Pancreas (tissue), 10 donors: ENCODE results near the gene SESN1. TPM values are rescaled to one million over a fixed set of nuclear protein-coding genes. Genes with fewer than 3 reads are reported as not detected.

Experiments used
- ATAC-seq, 4 donors: fragments of 200-7000 bp; cut with Tn5 transposase; one replicate each; pipeline versions ENCODE4 v1.8.0 to v1.9.1; 2020; ENCODE audit warnings: mild to moderate bottlenecking in 4 of 4, moderate library complexity in 4 of 4
- DNase-seq, 6 donors: peaks; one replicate each; pipeline ENCODE4 v3.0.0-alpha.2; 2020
- FAIRE-seq: peaks from 2 replicates; lab custom pipeline; 2012; peaks lifted over from hg19 to GRCh38; lab: Jason Lieb, UNC
- H3K27ac ChIP-seq, 4 donors: fragments of 200-600 bp; sonication (generic); 1 replicate in 3 of 4; 2 replicates in 1 of 4; pipeline versions ENCODE4 v1.5.0 to v1.8.0; 2020
- H3K27me3 ChIP-seq, 4 donors: fragments of 200-600 bp; one replicate each; pipeline ENCODE4 v1.8.0; 2021
- H3K36me3 ChIP-seq, 3 donors: fragments of 200-600 bp; sonication (generic) in 1 of 3; one replicate each; pipeline versions ENCODE4 v1.5.0 to v1.8.0; 2020 to 2021
- H3K4me1 ChIP-seq, 3 donors: fragments of 200-600 bp; one replicate each; pipeline ENCODE4 v1.8.0; 2021
- H3K4me3 ChIP-seq, 4 donors: fragments of 200-600 bp; sonication (generic) in 2 of 4; one replicate each; pipeline versions ENCODE4 v1.5.0 to v1.8.0; 2020 to 2021
- H3K9me3 ChIP-seq, 4 donors: fragments of 200-600 bp; one replicate each; pipeline ENCODE4 v1.8.0; 2021
- whole genome bisulfite sequencing, 2 donors: extraction: QIAGEN DNeasy Blood & Tissue Kit; methylation state at CpG; one replicate each; pipeline ENCODE4 v1.1.7; 2013; 5-methylcytosine and 5-hydroxymethylcytosine counted together
- intact Hi-C, 3 donors: fragments of 100-400 bp; cut with DNase I; formaldehyde crosslinking; loops; one replicate each; pipeline versions ENCODE4 v1.11.1 to v1.14.2; 2022
- polyA plus RNA-seq, 2 donors: library from polyadenylated mRNA; stranded (reverse); fragments of 200-250 nt; gene quantifications; one replicate each; pipeline ENCODE4 v1.2.3, GENCODE V29; 2013
- total RNA-seq, 6 donors: library from RNA; stranded (reverse); fragmentation: NEBNext Ultra II Directional in 4 of 6; extraction: Animal tissue kit (Norgen Biotek cat#: 25700) in 4 of 6; gene quantifications; one replicate each; pipeline versions ENCODE4 v1.2.1 to v1.2.4, GENCODE V29; 2021 to 2023
- TF ChIP-seq, protein P1 (sequence below), 4 donors: fragments of 200-600 bp; sonication (generic) in 3 of 4; IDR thresholded peaks; one replicate each; pipeline versions ENCODE4 v1.5.0 to v1.8.0; 2021; ENCODE audit warnings: antibody characterized with exemption in 4 of 4
- donor health status: healthy with polysubstance abuse.
- donor health status: DM: no; HTN: no; CAD: no; lungs with moderate emphysema.
- donor health status: DM: no; HTN: no; CAD: no.
- donor health status: control.
- donor health status: control.
- donor health status: Bipolar disorder and iron deficiency.
- donor health status: DM: yes; HTN: yes; CAD: no.
- donor health status: DM: no; HTN: no; CAD: no.
- donor health status: DM: no; HTN: no; CAD: no.
- donor health status: DM: yes; HTN: yes; CAD: no.

The SESN1 gene
- total and polyA plus RNA-seq, 8 donors = 8.5 to 22.4 (median 16.8) TPM

DNA sequence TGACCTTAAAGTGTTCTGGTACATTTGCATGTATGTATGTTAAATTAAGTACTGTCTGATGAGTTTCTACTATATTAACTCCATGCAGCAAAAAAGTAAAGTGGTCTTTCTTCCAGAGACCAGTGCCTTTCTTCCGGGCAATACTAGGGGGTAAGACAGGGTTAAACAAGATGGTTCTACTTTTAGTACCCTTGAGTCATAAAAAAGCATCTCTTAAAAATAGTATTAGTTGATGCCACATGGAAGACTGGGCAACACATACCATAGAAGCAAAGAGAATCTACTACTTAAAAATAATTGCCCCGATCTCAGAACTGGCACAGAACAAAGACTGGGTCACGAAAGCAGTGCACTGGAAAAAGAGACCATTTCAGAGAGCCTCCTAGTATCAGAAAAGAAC lies 66.2 kb downstream of the SESN1 start:
- Histone ChIP-seq H3K4me3 (no peak overlapping the region), H3K27me3 (no peaks in the 10 kb centered on the region), H3K4me1 (no peaks in the 10 kb centered on the region), H3K27ac (no peak overlapping the region), H3K9me3 (no peaks in the 10 kb centered on the region), H3K36me3 (no peaks in the 10 kb centered on the region)
- ATAC-seq (no peak), DNase-seq (no peak), FAIRE-seq (no peak)
- TF ChIP-seq, protein P1, sequence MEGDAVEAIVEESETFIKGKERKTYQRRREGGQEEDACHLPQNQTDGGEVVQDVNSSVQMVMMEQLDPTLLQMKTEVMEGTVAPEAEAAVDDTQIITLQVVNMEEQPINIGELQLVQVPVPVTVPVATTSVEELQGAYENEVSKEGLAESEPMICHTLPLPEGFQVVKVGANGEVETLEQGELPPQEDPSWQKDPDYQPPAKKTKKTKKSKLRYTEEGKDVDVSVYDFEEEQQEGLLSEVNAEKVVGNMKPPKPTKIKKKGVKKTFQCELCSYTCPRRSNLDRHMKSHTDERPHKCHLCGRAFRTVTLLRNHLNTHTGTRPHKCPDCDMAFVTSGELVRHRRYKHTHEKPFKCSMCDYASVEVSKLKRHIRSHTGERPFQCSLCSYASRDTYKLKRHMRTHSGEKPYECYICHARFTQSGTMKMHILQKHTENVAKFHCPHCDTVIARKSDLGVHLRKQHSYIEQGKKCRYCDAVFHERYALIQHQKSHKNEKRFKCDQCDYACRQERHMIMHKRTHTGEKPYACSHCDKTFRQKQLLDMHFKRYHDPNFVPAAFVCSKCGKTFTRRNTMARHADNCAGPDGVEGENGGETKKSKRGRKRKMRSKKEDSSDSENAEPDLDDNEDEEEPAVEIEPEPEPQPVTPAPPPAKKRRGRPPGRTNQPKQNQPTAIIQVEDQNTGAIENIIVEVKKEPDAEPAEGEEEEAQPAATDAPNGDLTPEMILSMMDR (IDR thresholded peaks at IDR 0.05) = no peak
- 97 to 99% methylated on average over 3 of the region's 3 CpGs for WGBS, 2 donors
- intact Hi-C loops = no loop called here

GRCh38 chr6:109027964-109028363 lies 66.7 kb downstream of the SESN1 start:
- ATAC-seq (no peak), FAIRE-seq (no peak), DNase-seq (no peak)
- H3K4me3 ChIP-seq = no peak overlapping the region
- no peaks in the 10 kb centered on the region for H3K36me3 ChIP-seq
- H3K27ac ChIP-seq = no peak overlapping the region
- intact Hi-C loops = no loop called here
- TF ChIP-seq, protein P1 (IDR thresholded peaks at IDR 0.05) = no peak
- no peaks in the 10 kb centered on the region for H3K9me3 ChIP-seq
- no peaks in the 10 kb centered on the region for H3K27me3 ChIP-seq
- H3K4me1 ChIP-seq = no peaks in the 10 kb centered on the region

- no peak for ATAC-seq
- Histone ChIP-seq H3K9me3 (no peaks in the 10 kb centered on the region), H3K27ac (no peak overlapping the region), H3K4me3 (no peak overlapping the region), H3K4me1 (no peaks in the 10 kb centered on the region), H3K27me3 (no peaks in the 10 kb centered on the region), H3K36me3 (no peaks in the 10 kb centered on the region)
- 96 to 97% methylated on average over 1 of the region's 1 CpG for WGBS, 2 donors
- TF ChIP-seq, protein P1 (IDR thresholded peaks at IDR 0.05) = no peak
- intact Hi-C loops = no loop called here
- FAIRE-seq = no peak
- no peak for DNase-seq
Observed at GRCh38 chr6:109025639-109026038, 69.0 kb downstream of the SESN1 start.

DNA sequence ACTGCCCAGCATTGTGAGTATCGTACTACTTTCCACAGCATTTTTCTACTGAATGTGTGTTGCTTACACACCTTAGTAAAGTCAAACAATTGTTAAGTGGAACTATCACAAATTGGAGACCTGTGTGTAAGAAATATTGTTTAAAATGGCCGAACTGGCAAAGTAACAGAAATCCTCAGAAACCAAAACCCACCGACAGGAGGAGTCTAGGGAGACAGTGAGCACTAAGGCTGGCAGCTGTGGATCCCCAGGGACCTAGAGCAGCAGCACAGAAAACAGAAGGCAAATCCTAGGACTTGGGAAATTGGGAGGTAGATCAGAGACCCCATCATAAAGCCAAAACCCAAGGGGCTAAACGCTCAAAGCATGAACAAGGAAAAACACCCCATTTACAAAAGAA lies 69.9 kb downstream of the SESN1 start:
- FAIRE-seq (no peak), DNase-seq (no peak), ATAC-seq (no peak)
- 92 to 96% methylated on average over 4 of the region's 4 CpGs for WGBS, 2 donors
- intact Hi-C loops = no loop called here
- Histone ChIP-seq H3K27ac (no peak overlapping the region), H3K9me3 (no peaks in the 10 kb centered on the region), H3K36me3 (no peaks in the 10 kb centered on the region), H3K27me3 (no peaks in the 10 kb centered on the region), H3K4me3 (no peak overlapping the region), H3K4me1 (no peaks in the 10 kb centered on the region)
- TF ChIP-seq, protein P1 (IDR thresholded peaks at IDR 0.05) = no peak

GRCh38 chr6:109024368-109024767 lies 70.3 kb downstream of the SESN1 start:
- no peak for FAIRE-seq
- intact Hi-C loops = no loop called here
- 94 to 98% methylated on average over 2 of the region's 2 CpGs for WGBS, 2 donors

More at GRCh38 chr6:109024368-109024767, 70.3 kb downstream of the SESN1 start:
- Histone ChIP-seq H3K9me3 (no peaks in the 10 kb centered on the region), H3K4me3 (no peak overlapping the region), H3K4me1 (no peaks in the 10 kb centered on the region), H3K27me3 (no peaks in the 10 kb centered on the region), H3K36me3 (no peaks in the 10 kb centered on the region), H3K27ac (no peak overlapping the region)
- TF ChIP-seq, protein P1 (IDR thresholded peaks at IDR 0.05) = no peak
- ATAC-seq (no peak), DNase-seq (no peak)
